HG03175 (cell line): Measurements from ENCODE around the gene ALG12.

ENCODE experiments used
- ATAC-seq: cut with Tn5 transposase; IDR thresholded peaks from one replicate; pipeline ENCODE4 v1.9.1; 2021; ENCODE audit warnings: mild to moderate bottlenecking, moderate library complexity; ENCODE audit not compliant: unreplicated experiment

Gene ALG12

GRCh38 chr22:49915610-49916009 is 2.6 kb downstream of the ALG12 start:
- ATAC-seq = no peak

DNA sequence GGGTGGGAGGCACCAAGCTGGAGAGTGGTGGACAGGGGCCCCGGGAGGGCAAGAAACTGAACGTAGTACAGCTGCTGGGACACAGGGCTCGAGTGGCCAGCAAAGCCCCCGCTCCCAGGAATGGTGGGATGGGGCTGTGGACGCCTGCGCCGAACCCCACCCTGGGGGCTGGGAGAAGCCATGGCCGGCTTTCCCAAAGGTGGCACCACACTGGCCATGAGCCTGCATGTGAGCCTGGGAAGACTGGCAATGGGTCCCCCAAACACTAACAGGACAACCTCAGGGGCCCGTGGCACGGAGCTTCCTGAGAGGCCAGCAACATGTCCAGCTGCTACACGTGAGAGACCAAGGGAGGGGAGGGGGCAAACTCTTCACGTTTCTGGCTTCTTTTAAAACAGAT is 4.0 kb downstream of the ALG12 start:
- no peak for ATAC-seq

GRCh38 chr22:49913446-49913845 is 4.8 kb downstream of the ALG12 start:
- ATAC-seq = no peak

GRCh38 chr22:49913026-49913425 is 5.2 kb downstream of the ALG12 start:
- ATAC-seq = no peak

GRCh38 chr22:49911881-49912625 is 6.2 kb downstream of the ALG12 start:
- ATAC-seq = no peak

GRCh38 chr22:49910229-49911155 is 7.7 kb downstream of the ALG12 start:
- no peak for ATAC-seq

- no peak for ATAC-seq
Measured at GRCh38 chr22:49909476-49910205, 8.6 kb downstream of the ALG12 start.

GRCh38 chr22:49907807-49908206 is 10.4 kb downstream of the ALG12 start:
- ATAC-seq = no peak

DNA sequence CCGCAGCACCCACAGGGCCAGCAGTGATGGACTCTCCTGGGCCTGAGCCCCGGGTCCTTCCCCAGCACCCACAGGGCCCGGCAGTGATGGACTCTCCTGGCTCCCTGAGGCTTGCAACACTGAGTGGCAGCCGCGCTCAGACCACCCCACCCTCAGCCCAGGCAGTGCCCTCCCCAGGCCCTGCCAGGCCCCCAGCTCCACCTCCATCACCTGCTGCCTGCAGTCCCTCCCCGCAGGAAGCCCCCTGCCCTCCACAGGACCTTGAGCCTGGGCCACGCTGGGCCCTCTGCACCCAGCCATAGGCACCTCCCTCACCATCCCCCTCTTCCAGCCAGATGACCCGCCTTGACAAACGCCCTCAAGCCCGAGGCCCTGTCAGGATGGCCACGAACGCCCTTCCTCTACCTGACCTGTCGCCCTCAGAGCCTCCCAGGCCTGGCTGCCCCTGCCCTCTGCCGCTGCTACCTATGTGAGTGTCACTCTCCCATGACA is 11.4 kb downstream of the ALG12 start:
- no peak for ATAC-seq

GRCh38 chr22:49906071-49906798 is 12.0 kb downstream of the ALG12 start:
- no peak for ATAC-seq

- ATAC-seq = no peak
Measured at GRCh38 chr22:49905465-49905864, 12.8 kb downstream of the ALG12 start.

DNA sequence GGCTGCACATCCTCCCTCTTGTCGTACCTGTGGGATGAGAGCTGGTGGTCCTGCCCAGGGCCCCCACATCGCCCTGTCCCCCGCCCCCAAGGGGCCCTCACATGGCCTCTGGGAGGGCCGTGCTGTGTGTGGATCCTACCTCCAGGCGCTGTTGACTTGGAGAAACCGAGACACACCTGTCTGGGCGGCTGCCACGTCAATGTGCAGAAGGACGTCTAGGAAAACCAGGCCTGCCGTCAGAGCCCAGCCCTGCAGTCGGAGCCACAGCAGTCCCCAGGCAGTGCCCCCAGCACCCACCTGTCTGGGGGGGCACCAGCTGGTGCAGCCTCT is 14.2 kb downstream of the ALG12 start:
- no peak for ATAC-seq

GRCh38 chr22:49903322-49904039 is 14.8 kb downstream of the ALG12 start:
- no peak for ATAC-seq

GRCh38 chr22:49901457-49901856 is 16.8 kb downstream of the ALG12 start:
- ATAC-seq = no peak

GRCh38 chr22:49900441-49901230 is 17.6 kb downstream of the ALG12 start:
- no peak for ATAC-seq

DNA sequence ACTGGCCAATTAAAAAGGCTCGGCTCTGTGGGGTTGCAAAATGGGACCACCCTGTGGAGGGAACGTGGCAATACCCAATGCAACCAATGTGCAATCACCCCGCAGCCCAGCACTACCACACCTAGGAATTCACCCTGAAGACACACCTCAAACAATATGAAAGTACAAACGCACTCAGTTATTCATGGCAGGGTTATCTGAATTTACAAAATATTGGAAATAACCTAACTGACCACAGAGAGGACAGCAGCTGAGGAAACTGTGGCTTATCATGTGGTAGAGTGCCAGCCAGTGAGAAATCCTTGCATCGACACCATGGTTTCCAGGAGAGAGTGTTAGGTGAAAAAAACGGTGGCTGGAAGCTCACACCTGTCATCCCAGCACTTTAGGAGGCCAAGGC is 18.7 kb downstream of the ALG12 start:
- ATAC-seq = no peak

- ATAC-seq = no peak
Measured at GRCh38 chr22:49897015-49897684, 21.1 kb downstream of the ALG12 start.

GRCh38 chr22:49896201-49896600 is 22.0 kb downstream of the ALG12 start:
- ATAC-seq = no peak
